Osteoblast (primary cell): Measurements from ENCODE around the gene TRNP1. TPM values are rescaled to one million over a fixed set of nuclear protein-coding genes. Genes with fewer than 3 reads are reported as not detected.

ENCODE experiments used
- DNase-seq: peaks from one replicate; pipeline ENCODE4 v3.0.0; 2011; ENCODE audit warnings: low spot score, mixed read lengths; ENCODE audit not compliant: insufficient read length; ENCODE audit errors: missing footprints
- H2AFZ ChIP-seq: 2 replicates; pipeline ENCODE4 v1.6.0; 2011; ENCODE audit warnings: mild to moderate bottlenecking, low read length
- H3K27ac ChIP-seq: 2 replicates; pipeline ENCODE4 v1.5.1; 2011; ENCODE audit warnings: mild to moderate bottlenecking, low read depth, low read length, moderate library complexity
- H3K27me3 ChIP-seq: 2 replicates; pipeline ENCODE4 v1.6.0; 2012; ENCODE audit warnings: mild to moderate bottlenecking, control low read depth, inconsistent platforms, low read length, moderate library complexity; ENCODE audit not compliant: insufficient read depth
- H3K36me3 ChIP-seq: 2 replicates; pipeline ENCODE4 v1.5.1; 2011; ENCODE audit warnings: mild to moderate bottlenecking, low read length, control low read depth, moderate library complexity; ENCODE audit not compliant: insufficient read depth
- H3K4me1 ChIP-seq: 2 replicates; pipeline ENCODE4 v1.5.1; 2011; ENCODE audit warnings: mild to moderate bottlenecking, low read length, control low read depth, moderate library complexity; ENCODE audit not compliant: insufficient read depth
- H3K4me2 ChIP-seq: 2 replicates; pipeline ENCODE4 v1.6.0; 2011; ENCODE audit warnings: mild to moderate bottlenecking, low read length; ENCODE audit not compliant: insufficient read depth
- H3K4me3 ChIP-seq: fragments of 200-600 bp; sonication (generic); 3 replicates; pipeline ENCODE4 v1.5.1; 2012; ENCODE audit warnings: mild to moderate bottlenecking, low read length, inconsistent platforms; ENCODE audit not compliant: insufficient read depth
- H3K79me2 ChIP-seq: 2 replicates; pipeline ENCODE4 v1.6.0; 2012; ENCODE audit warnings: mild to moderate bottlenecking, low read length, control low read depth, inconsistent platforms; ENCODE audit not compliant: insufficient read depth
- H3K9me3 ChIP-seq: 2 replicates; pipeline ENCODE4 v1.5.1; 2011; ENCODE audit warnings: low read depth, low read length, control low read depth
- H4K20me1 ChIP-seq: 2 replicates; pipeline ENCODE4 v1.6.0; 2012; ENCODE audit warnings: mild to moderate bottlenecking, low read length, control low read depth; ENCODE audit not compliant: insufficient read depth
- total RNA-seq: library from RNA; depleted of rRNA; stranded (reverse); fragments of >200 nt; gene quantifications from 2 replicates; pipeline ENCODE4 v1.2.3, GENCODE V29; 2012
- TF ChIP-seq, protein P1 (sequence below): IDR thresholded peaks from 2 replicates; pipeline ENCODE4 v1.5.1; 2011; ENCODE audit warnings: mild to moderate bottlenecking, low read depth, low read length, moderate library complexity; ENCODE audit errors: extremely low read depth

The TRNP1 gene
- total RNA-seq, 1 donor = 6.5 TPM

DNA sequence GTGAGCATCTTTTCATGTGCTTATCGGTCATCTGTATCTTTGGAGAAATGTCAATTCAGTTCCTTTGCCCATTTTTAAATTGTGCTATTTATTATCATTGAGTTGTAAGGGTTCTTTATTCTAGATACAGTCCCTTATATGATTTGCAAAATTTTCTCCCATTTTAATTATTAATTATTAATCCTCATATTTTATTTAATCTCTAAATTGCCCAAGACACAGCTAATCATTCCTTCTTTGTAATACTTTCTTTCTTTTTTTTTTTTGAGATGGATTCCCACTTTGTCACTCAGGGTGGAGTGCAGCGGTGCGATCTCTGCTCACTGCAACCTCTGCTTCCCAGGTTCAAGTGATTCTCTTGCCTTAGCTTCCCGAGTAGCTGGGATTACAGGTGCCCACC lies 32.2 kb downstream of the TRNP1 start:
- TF ChIP-seq, protein P1, sequence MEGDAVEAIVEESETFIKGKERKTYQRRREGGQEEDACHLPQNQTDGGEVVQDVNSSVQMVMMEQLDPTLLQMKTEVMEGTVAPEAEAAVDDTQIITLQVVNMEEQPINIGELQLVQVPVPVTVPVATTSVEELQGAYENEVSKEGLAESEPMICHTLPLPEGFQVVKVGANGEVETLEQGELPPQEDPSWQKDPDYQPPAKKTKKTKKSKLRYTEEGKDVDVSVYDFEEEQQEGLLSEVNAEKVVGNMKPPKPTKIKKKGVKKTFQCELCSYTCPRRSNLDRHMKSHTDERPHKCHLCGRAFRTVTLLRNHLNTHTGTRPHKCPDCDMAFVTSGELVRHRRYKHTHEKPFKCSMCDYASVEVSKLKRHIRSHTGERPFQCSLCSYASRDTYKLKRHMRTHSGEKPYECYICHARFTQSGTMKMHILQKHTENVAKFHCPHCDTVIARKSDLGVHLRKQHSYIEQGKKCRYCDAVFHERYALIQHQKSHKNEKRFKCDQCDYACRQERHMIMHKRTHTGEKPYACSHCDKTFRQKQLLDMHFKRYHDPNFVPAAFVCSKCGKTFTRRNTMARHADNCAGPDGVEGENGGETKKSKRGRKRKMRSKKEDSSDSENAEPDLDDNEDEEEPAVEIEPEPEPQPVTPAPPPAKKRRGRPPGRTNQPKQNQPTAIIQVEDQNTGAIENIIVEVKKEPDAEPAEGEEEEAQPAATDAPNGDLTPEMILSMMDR = no peak
- H2AFZ ChIP-seq = no peak overlapping the region
- no peak for DNase-seq
- no peaks in the 10 kb centered on the region for H3K9me3 ChIP-seq
- H4K20me1 ChIP-seq = no peaks in the 10 kb centered on the region
- no peaks in the 10 kb centered on the region for H3K27me3 ChIP-seq
- no peaks in the 10 kb centered on the region for H3K79me2 ChIP-seq
- H3K4me1 ChIP-seq = peaks cover 19% of the 10 kb centered on the region
- no peak overlapping the region for H3K4me2 ChIP-seq
- H3K4me3 ChIP-seq = no peak overlapping the region
- H3K36me3 ChIP-seq = no peaks in the 10 kb centered on the region
- no peak overlapping the region for H3K27ac ChIP-seq

DNA sequence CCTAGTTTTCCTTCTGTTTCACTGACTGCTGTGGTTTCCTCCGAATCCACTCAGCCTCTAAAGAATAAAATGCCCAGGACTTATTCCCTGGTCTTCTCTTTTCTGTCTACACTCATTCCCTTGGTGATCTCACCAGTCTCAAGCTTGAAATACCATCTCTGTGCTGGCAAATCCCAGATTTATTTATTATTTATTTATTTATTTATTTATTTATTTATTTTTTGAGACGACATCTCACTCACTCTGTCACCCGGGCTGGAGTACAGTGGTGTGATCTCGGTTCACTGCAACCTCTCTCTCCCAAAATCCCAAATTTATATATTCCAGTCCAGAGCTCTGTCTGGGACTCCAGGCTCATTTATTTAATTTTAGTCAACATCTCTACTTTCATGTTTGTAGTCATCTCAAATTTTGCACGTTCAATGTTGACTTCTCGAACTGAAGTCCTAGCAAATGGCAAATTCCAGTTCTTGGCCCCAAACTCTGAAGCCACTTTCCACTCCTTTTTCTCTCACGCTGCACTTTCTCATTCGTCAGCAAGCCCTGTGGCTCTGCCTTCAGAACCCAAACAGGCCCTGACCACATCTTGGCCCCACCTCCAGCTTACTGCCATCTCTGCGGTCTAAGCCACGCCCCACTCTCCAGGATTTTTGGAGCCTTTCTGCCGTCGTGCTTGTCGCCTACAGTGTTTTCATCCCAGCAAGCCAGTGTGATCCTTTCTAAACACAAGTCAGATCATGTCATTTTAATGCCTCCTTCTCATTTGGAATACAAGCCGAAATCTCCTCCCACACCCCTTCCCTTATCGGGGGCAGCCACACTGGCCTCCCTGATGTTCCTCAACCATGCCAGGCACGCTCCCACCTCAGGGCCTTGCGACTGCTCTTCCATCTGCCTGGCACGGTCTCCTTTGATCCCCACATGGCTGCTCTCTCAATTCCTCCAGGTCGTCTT lies 33.4 kb downstream of the TRNP1 start:
- Histone ChIP-seq H4K20me1 (no peaks in the 10 kb centered on the region), H3K27me3 (no peaks in the 10 kb centered on the region), H3K4me3 (no peak overlapping the region), H3K4me2 (peak overlapping the region; percentile 16), H3K27ac (peak overlapping the region; percentile 11), H3K36me3 (no peaks in the 10 kb centered on the region), H3K9me3 (no peaks in the 10 kb centered on the region), H2AFZ (peak overlapping the region; percentile 66), H3K4me1 (peaks cover 14% of the 10 kb centered on the region), H3K79me2 (no peaks in the 10 kb centered on the region)
- TF ChIP-seq, protein P1 = no peak
- DNase-seq = peak; percentile 97

DNA sequence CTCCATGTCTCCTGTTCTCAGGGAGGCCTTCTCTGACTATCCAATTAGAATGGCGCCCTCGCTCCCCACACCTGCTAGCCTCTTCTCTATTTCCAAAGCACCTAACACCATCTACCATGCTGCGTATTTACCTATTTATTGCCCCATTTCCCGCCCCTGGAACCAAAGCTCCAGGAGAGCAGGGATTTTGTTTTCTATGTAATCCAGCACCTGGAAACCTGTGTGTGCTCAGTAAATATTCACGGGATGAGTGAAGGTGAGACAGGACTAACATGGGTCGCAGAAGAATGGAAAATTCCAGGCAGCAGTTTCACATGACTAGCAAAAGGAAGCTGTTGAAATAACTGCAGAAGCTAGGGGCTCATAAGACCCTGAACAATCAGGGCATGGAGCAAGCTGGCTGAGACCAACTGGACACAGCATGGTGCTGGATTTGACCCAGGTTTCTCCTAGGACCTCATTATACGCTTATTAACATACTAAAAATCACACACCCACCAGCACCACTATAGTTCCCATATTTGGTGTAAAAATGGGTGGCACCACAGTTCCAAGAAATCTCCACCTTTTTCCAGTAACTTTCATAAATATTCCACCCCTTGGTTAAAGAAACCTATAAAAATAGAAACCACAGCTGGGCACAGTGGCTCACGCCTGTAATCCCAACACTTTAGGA lies 34.2 kb downstream of the TRNP1 start:
- H4K20me1 ChIP-seq = no peaks in the 10 kb centered on the region
- no peaks in the 10 kb centered on the region for H3K36me3 ChIP-seq
- no peaks in the 10 kb centered on the region for H3K27me3 ChIP-seq
- H3K4me2 ChIP-seq = no peak overlapping the region
- DNase-seq = no peak
- H2AFZ ChIP-seq = peak overlapping the region; percentile 66
- H3K9me3 ChIP-seq = no peaks in the 10 kb centered on the region
- no peaks in the 10 kb centered on the region for H3K79me2 ChIP-seq
- peak overlapping the region; percentile 11 for H3K27ac ChIP-seq
- TF ChIP-seq, protein P1 = no peak
- peaks cover 15% of the 10 kb centered on the region for H3K4me1 ChIP-seq
- H3K4me3 ChIP-seq = no peak overlapping the region

DNA sequence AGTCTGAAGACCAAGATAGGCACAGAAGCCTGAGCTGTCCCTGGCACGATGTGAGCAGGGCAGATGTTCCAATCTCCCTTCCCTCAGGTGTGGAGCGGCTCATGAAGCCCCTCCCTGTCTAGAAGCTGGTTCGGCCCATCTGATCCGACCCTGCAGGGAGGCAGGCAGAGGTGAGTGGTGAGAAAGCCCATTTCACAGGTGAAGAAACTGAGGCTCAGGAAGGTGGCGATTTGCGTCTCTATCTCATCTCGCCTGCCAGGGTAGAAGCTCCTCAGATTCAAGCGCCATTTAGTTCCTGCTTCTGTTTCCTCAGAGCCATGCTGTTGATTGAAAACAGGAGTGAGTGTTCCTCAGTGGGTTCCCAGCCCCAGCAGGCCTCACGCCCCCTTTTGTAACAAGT lies 36.0 kb downstream of the TRNP1 start:
- no peaks in the 10 kb centered on the region for H3K79me2 ChIP-seq
- H3K4me3 ChIP-seq = no peak overlapping the region
- TF ChIP-seq, protein P1 = no peak
- no peak overlapping the region for H2AFZ ChIP-seq
- no peak overlapping the region for H3K4me2 ChIP-seq
- no peaks in the 10 kb centered on the region for H4K20me1 ChIP-seq
- H3K27me3 ChIP-seq = no peaks in the 10 kb centered on the region
- no peak overlapping the region for H3K27ac ChIP-seq
- H3K4me1 ChIP-seq = peaks cover 15% of the 10 kb centered on the region
- no peaks in the 10 kb centered on the region for H3K9me3 ChIP-seq
- H3K36me3 ChIP-seq = no peaks in the 10 kb centered on the region
- DNase-seq = no peak
